Renal cortex interstitium (tissue), 11 donors: ENCODE measurements around the gene SECISBP2. TPM values are rescaled to one million over a fixed set of nuclear protein-coding genes. Genes with fewer than 3 reads are reported as not detected.

Source experiments
- DNase-seq, 11 donors: peaks; one replicate each; pipeline ENCODE4 v3.0.0-alpha.2; 2013; ENCODE audit warnings: low read depth in 9 of 11, low spot score in 4 of 11; ENCODE audit errors: extremely low read depth in 1 of 11
- polyA plus RNA-seq, 3 donors: library from polyadenylated mRNA; unstranded; fragments of 120-200 nt; gene quantifications; one replicate each; pipeline ENCODE4 v1.2.1, GENCODE V29; 2013; ENCODE audit not compliant: insufficient read length in 3 of 3

The SECISBP2 gene
- polyA plus RNA-seq, 3 donors, result 60.3 to 105 (median 75.6) TPM

- DNase-seq, result no peak
These were observed 14.1 kb upstream of the SECISBP2 start for GRCh38 chr9:89304020-89304833.

- DNase-seq, result no peak
These were observed 13.5 kb upstream of the SECISBP2 start for GRCh38 chr9:89304834-89305188.

- no peak for DNase-seq
These were observed 12.4 kb upstream of the SECISBP2 start for GRCh38 chr9:89305868-89306267.

GRCh38 chr9:89309166-89309565 lies 9.1 kb upstream of the SECISBP2 start:
- no peak for DNase-seq

GRCh38 chr9:89309608-89310474 lies 8.5 kb upstream of the SECISBP2 start:
- peak in 1 of 11 donors; percentile 3 for DNase-seq

- DNase-seq, result peak; percentile 99 to 100 (median 100)
These were observed 7.6 kb upstream of the SECISBP2 start, which contains the start of gene CKS2 for GRCh38 chr9:89310475-89311345. Gene CKS2 (plus strand): TSS chr9:89311195. CDS start chr9:89311293, 98 bp downstream.

GRCh38 chr9:89311346-89312221 lies 6.7 kb upstream of the SECISBP2 start:
- peak in 1 of 11 donors; percentile 12 for DNase-seq

- DNase-seq, result peak in 2 of 11 donors; percentile 18 to 30
These were observed 6.1 kb upstream of the SECISBP2 start for GRCh38 chr9:89312222-89312571.

- no peak for DNase-seq
These were observed 4.5 kb upstream of the SECISBP2 start for GRCh38 chr9:89313842-89314241.

- DNase-seq, result no peak
These were observed 3.3 kb upstream of the SECISBP2 start for GRCh38 chr9:89314955-89315354.

- no peak for DNase-seq
These were observed 2.8 kb upstream of the SECISBP2 start for GRCh38 chr9:89315482-89315881.

- no peak for DNase-seq
These were observed 1.0 kb upstream of the SECISBP2 start for GRCh38 chr9:89317282-89317681.

- no peak for DNase-seq
These were observed 960 bp downstream of the SECISBP2 start for GRCh38 chr9:89319015-89319905.

- no peak for DNase-seq
These were observed 5.1 kb downstream of the SECISBP2 start for GRCh38 chr9:89323390-89323789.

- DNase-seq, result no peak
These were observed 7.4 kb downstream of the SECISBP2 start for GRCh38 chr9:89325733-89326132.

GRCh38 chr9:89328064-89328463 lies 9.8 kb downstream of the SECISBP2 start:
- DNase-seq, result no peak

GRCh38 chr9:89329917-89330316 lies 11.6 kb downstream of the SECISBP2 start:
- DNase-seq, result no peak
